SK-N-MC (cell line): ENCODE results near the gene TMC1.

Experiments
- DNase-seq: peaks from one replicate; pipeline ENCODE4 v3.0.0-alpha.2; 2011; ENCODE audit warnings: low read depth, low spot score
- H3K27ac ChIP-seq: fragments of 200-600 bp; sonication (generic); 2 replicates; pipeline ENCODE4 v1.5.1; 2016; ENCODE audit warnings: mixed run types
- H3K36me3 ChIP-seq: fragments of 200-600 bp; sonication (generic); 2 replicates; pipeline ENCODE4 v1.6.1; 2017; ENCODE audit warnings: antibody characterized with exemption, low read length, mixed read lengths; ENCODE audit not compliant: insufficient read depth
- H3K4me3 ChIP-seq: fragments of 200-600 bp; sonication (generic); 2 replicates; pipeline ENCODE4 v1.5.1; 2016
- H3K9ac ChIP-seq: fragments of 200-600 bp; sonication (generic); 2 replicates; pipeline ENCODE4 v1.8.0; 2017; ENCODE audit warnings: mixed run types, mixed read lengths; ENCODE audit not compliant: insufficient read length
- H3K9me3 ChIP-seq: fragments of 200-600 bp; sonication (generic); 2 replicates; pipeline ENCODE4 v1.6.1; 2017; ENCODE audit warnings: low read depth, mild to moderate bottlenecking, antibody characterized with exemption, low read length, moderate library complexity, mixed read lengths
- EZH2 ChIP-seq: fragments of 200-600 bp; sonication (generic); IDR thresholded peaks from one replicate; pipeline ENCODE4 v1.6.1; 2017; ENCODE audit warnings: antibody characterized with exemption
- FOXP2 ChIP-seq: optimal IDR thresholded peaks from 2 replicates; pipeline ENCODE3; 2011; ENCODE audit warnings: mild to moderate bottlenecking, moderate library complexity; ENCODE audit not compliant: insufficient read depth; ENCODE audit errors: extremely low read length, control extremely low read depth
- POLR2AphosphoS5 ChIP-seq: IDR thresholded peaks from 2 replicates; pipeline ENCODE4 v1.6.1; 2012; ENCODE audit warnings: mild to moderate bottlenecking, low read depth, low read length, borderline replicate concordance

The TMC1 gene

DNA sequence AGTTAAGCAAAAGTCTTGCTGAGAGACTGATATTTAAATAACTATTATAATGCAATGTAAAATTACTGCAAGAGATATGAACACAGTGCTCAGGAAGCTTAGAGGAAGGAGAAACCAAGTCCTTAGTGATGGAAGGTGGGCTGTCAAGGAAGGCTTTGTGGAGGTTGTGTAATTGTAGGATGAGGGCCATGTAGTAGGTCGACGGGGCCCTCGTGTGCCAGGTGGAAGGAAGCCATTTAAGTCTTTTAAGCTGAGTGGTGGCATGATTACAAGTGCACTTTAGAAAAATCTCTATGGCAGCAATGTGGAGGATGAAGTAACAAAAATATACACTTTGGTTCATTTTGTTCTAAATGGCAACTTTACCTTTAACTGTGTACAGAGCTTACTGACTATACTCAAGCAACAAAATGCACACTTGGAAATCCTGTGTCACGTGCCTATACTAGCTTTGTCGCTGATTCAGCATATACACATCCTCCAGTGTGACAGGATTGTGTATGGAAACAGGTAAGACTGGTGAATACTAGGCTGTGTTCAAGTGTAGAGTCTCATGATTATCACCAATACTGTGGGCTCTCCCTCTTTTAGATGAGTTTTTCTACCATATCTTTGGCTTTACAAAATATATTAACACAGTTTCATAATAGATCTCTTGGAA, 78.6 kb downstream of the TMC1 start:
- Histone ChIP-seq H3K36me3 (no peaks in the 10 kb centered on the region), H3K9ac (no peak overlapping the region), H3K9me3 (no peaks in the 10 kb centered on the region), H3K4me3 (no peak overlapping the region), H3K27ac (no peak overlapping the region)
- no peak for DNase-seq
- TF ChIP-seq POLR2AphosphoS5 (no peak), FOXP2 (no peak), EZH2 (no peak)

DNA sequence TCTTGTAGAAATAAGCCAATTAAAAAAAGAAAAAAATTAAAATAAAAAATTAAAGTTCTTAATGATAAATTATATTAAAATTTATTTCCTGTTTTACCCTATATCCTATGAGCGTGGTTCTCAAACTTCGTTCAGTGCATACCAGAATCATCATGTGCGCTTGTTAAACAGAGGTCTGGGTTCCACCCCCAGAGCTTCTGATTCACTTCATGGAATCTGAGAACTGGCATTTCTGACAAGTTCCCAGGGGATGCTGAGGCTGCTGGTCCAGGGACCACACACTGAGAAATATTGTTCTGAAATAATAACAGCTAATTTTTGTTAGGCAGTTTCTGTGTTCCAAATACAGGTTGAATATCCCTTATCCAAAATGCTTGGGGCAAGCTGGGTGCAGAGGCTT, 79.3 kb downstream of the TMC1 start:
- TF ChIP-seq EZH2, result no peak
- no peak for TF ChIP-seq POLR2AphosphoS5
- TF ChIP-seq FOXP2, result no peak
- Histone ChIP-seq H3K4me3 (no peak overlapping the region), H3K9ac (no peak overlapping the region), H3K9me3 (no peaks in the 10 kb centered on the region), H3K27ac (no peak overlapping the region), H3K36me3 (no peaks in the 10 kb centered on the region)
- DNase-seq, result no peak

DNA sequence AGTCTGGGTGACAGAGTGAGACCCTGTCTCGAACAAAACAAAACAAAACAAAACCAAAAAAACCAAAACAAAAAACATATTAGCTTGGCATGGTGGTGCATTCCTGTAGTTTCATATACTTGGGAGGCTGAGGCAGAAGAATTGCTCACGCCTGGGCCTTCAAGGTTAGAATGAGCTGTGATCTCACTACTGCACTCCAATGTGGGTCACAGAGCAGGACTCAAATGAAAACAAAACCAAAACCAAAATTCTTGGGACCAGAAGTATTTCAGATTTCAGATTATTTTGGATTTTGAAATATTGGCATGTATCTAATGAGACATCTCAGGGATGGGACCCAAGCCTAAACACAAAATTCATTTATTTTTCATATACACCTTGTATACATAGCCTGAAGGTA, 80.2 kb downstream of the TMC1 start:
- Histone ChIP-seq H3K9ac (no peak overlapping the region), H3K9me3 (no peaks in the 10 kb centered on the region), H3K27ac (no peak overlapping the region), H3K36me3 (no peaks in the 10 kb centered on the region), H3K4me3 (no peak overlapping the region)
- no peak for DNase-seq
- TF ChIP-seq POLR2AphosphoS5 (no peak), FOXP2 (no peak), EZH2 (no peak)

- no peaks in the 10 kb centered on the region for H3K9me3 ChIP-seq
- TF ChIP-seq POLR2AphosphoS5 (no peak), FOXP2 (no peak), EZH2 (no peak)
Measured at GRCh38 chr9:72612449-72612848, 91.0 kb downstream of the TMC1 start.

DNA sequence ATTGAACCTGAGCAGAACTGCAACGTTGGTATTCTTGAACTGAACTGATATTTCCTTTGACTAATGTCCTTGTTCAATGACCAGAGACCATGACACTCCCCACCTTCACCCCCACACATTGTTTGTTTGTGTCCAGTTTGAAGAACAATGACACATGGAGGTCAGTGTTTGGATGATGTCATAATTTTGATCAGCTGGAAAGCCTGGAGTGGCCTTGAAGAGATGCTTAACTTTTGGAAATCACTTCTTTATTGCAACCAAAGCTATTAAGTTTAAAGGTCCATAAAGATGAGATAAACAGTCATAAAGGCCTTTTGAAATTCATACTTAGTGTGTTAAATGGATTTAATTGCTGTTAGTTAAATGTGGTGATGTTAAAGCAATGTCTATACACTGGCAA, 92.7 kb downstream of the TMC1 start:
- H3K36me3 ChIP-seq, result no peaks in the 10 kb centered on the region
- TF ChIP-seq EZH2, result no peak
- no peak overlapping the region for H3K9ac ChIP-seq
- no peaks in the 10 kb centered on the region for H3K9me3 ChIP-seq
- DNase-seq, result no peak
- no peak overlapping the region for H3K27ac ChIP-seq
- H3K4me3 ChIP-seq, result no peak overlapping the region

More at GRCh38 chr9:72612449-72612848, 91.0 kb downstream of the TMC1 start:
- no peaks in the 10 kb centered on the region for H3K36me3 ChIP-seq
- no peak overlapping the region for H3K27ac ChIP-seq
- H3K4me3 ChIP-seq, result no peak overlapping the region
- DNase-seq, result no peak
- H3K9ac ChIP-seq, result no peak overlapping the region

DNA sequence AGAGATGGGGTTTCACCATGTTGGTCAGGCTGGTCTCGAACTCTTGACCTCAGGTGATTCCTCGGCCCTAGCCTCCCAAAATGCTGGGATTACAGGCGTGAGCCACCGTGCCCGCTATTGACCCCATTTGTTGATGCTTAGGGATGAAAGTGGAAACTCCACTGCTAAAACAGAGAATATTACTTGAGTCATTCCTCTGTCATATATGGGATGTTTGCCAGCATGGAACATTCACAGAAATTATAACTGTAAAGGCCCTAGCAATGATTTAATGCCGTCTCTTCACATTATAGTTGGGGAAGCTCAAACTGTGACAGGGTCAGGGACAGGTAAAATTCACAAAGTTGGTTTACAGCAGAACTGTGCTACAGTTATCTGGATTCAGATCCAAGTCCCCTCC, 94.5 kb downstream of the TMC1 start:
- no peak overlapping the region for H3K9ac ChIP-seq
- no peak for TF ChIP-seq POLR2AphosphoS5
- TF ChIP-seq EZH2, result no peak
- TF ChIP-seq FOXP2, result no peak
- no peak overlapping the region for H3K27ac ChIP-seq
- no peak overlapping the region for H3K4me3 ChIP-seq
- no peaks in the 10 kb centered on the region for H3K9me3 ChIP-seq
- DNase-seq, result no peak
- no peaks in the 10 kb centered on the region for H3K36me3 ChIP-seq

- no peak for TF ChIP-seq FOXP2
- TF ChIP-seq POLR2AphosphoS5, result no peak
- no peak for TF ChIP-seq EZH2
- H3K27ac ChIP-seq, result no peak overlapping the region
Measured at GRCh38 chr9:72618811-72619210, 97.4 kb downstream of the TMC1 start.

GRCh38 chr9:72622186-72622585, 100.8 kb downstream of the TMC1 start:
- H3K4me3 ChIP-seq, result no peak overlapping the region
- no peaks in the 10 kb centered on the region for H3K9me3 ChIP-seq
- TF ChIP-seq POLR2AphosphoS5 (no peak), FOXP2 (no peak), EZH2 (no peak)
- no peak overlapping the region for H3K9ac ChIP-seq
- DNase-seq, result no peak
- H3K36me3 ChIP-seq, result no peaks in the 10 kb centered on the region
- H3K27ac ChIP-seq, result no peak overlapping the region

More at GRCh38 chr9:72618811-72619210, 97.4 kb downstream of the TMC1 start:
- Histone ChIP-seq H3K9me3 (no peaks in the 10 kb centered on the region), H3K36me3 (no peaks in the 10 kb centered on the region), H3K9ac (no peak overlapping the region), H3K4me3 (no peak overlapping the region)
- DNase-seq, result no peak

- H3K9me3 ChIP-seq, result no peaks in the 10 kb centered on the region
- no peak overlapping the region for H3K27ac ChIP-seq
- no peak overlapping the region for H3K9ac ChIP-seq
- DNase-seq, result no peak
- H3K4me3 ChIP-seq, result no peak overlapping the region
- no peaks in the 10 kb centered on the region for H3K36me3 ChIP-seq
- no peak for TF ChIP-seq FOXP2
- TF ChIP-seq POLR2AphosphoS5, result no peak
- TF ChIP-seq EZH2, result no peak
Measured at GRCh38 chr9:72623156-72623555, 101.7 kb downstream of the TMC1 start.

DNA sequence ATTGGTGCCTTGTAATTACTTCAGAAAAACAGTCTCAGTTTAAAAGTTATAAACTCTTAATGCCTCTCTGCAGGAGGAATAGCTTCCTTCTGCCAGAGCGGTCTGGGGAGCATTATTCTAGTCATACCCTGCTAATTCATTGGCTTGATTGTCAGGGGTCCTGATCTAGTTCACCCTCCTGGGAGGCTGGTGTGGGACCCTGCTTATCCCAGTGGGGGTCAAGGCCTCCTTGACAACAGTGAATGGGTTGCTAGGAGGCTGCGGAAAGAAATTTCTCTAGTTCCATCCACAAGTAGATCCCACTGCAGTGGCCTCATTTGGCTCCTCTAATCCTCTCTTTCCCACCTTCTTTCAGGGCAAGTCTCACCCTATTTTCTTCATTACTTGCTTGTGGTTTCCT, 105.7 kb downstream of the TMC1 start:
- Histone ChIP-seq H3K36me3 (no peaks in the 10 kb centered on the region), H3K4me3 (no peak overlapping the region), H3K27ac (no peak overlapping the region), H3K9ac (no peak overlapping the region), H3K9me3 (no peaks in the 10 kb centered on the region)
- TF ChIP-seq FOXP2, result no peak
- TF ChIP-seq EZH2, result no peak
- TF ChIP-seq POLR2AphosphoS5, result no peak
- DNase-seq, result no peak
